KBM-7 (cell line): ENCODE data around the gene SCN8A.
"Not testable (repeated sequence)": the region's sequence is repeated elsewhere in the genome, so short reads cannot be mapped to it uniquely, and the experiment has no call there.

Experiments
- DNase-seq: peaks from one replicate; pipeline ENCODE4 v3.0.0-alpha.2; 2015
- in situ Hi-C: fragments of 300-500 bp; cut with MboI; formaldehyde crosslinking; loops from 2 replicates; pipeline ENCODE4 v1.14.3; 2020; ENCODE audit warnings: low sequenced_read_pairs, low pct_unique_long_range_greater_than_20kb, mixed read lengths

Gene SCN8A

DNA sequence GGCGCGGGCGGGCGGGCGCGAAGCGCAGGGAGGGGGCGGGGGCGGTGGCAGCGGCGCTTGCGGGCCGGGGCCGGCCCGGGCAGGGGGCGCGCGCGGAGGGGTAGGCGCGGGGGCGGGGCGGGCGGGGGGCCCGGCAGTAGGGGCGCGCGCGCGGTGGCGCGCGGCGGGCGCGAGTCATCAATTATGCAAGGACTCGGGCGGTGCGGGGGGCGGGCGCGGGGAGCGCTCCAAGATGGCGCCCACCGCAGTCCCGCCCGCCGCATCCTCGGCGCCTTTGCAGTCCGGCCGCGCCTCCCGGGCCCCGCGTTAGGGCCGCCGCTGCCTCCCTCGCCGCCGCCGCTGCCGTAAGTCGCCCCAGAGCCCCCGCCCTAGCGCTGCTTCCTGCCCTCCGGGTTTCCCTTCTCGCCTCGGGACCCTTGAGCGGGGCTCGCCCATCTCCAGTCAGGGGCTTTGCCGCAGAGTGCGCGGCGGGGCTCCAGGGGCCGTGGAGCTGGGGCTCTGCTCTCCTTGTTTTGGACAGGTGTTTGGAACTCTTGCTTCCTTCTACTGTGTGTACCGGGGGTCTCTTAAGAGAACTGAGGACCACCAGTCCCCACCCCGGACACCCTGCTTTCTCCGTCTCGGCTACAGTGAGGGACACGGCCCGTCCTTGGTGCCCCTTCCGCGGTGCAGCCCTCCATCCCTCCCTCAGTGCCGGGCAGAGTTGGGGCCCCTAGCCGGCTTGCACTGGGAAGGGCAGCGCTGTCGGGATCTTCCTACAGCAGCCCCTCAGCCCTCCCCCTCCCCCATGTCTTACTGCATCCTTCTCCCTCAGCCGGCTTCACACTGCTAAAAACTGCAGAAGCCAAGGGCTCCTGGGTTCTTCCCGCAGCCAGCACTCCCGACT, at the start of gene SCN8A:
Gene SCN8A (plus strand): TSS at position 218 of the 886 bp plus-strand sequence. CDS start 71,585 bp downstream, outside the sequence.
- in situ Hi-C loops = no loop called here
- peak; percentile 23 for DNase-seq

- in situ Hi-C loops = no loop called here
- no peak for DNase-seq
These were observed 44.9 kb upstream of the SCN8A start for GRCh38 chr12:51546097-51546496.

- in situ Hi-C loops = no loop called here
- DNase-seq = no peak
These were observed 43.4 kb upstream of the SCN8A start for GRCh38 chr12:51547606-51548005.

DNA sequence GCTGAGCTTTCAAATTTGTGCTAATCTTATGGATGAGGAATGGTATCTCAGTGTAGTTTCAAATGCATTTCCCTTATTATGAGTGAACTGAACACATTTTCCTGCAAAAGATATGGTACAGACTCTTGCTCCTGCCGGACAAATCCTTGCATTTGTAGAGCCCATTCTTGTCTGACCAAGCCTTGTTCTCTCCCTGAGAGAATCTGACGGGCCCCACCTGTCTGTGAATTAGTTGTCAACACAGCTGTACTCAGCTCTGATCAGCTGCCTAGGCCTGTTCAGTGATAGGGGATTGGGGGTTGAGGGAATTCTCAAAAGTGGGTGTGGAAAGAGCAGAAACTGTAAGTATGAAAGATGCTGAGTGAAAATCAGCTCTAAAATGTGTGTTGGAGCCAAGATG, 42.8 kb upstream of the SCN8A start:
- in situ Hi-C loops = no loop called here
- no peak for DNase-seq

GRCh38 chr12:51549637-51550036, 41.4 kb upstream of the SCN8A start:
- no peak for DNase-seq
- in situ Hi-C loops = no loop called here

- DNase-seq, in situ Hi-C loops: not testable (repeated sequence)
These were observed 22.6 kb upstream of the SCN8A start for GRCh38 chr12:51568271-51569032.

DNA sequence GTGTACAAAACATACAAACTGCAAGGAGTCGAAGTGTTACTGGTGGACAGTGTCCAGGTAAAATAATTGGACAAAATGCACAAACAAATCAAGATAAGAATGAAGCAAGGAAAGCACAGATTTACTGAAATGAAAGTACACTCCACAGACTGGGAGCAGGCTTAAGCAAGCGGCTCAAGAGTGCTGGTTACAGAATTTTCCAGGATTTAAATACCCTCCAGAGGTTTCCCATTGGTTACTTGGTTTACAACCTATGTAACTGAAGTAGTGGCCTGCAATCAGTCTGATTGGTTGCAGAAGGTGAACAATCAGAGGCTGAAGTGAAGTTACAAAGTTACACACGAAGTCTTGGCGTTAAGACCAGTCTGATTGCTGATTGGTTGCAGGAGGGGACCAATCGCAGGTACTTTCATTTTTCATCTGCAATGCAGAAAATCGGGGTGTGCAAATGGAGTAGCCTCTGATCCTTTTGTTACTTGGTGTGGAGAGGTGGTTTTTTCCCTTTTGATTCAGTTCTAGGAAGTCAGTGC, 11.6 kb upstream of the SCN8A start:
- no peak for DNase-seq
- in situ Hi-C loops = no loop called here

DNA sequence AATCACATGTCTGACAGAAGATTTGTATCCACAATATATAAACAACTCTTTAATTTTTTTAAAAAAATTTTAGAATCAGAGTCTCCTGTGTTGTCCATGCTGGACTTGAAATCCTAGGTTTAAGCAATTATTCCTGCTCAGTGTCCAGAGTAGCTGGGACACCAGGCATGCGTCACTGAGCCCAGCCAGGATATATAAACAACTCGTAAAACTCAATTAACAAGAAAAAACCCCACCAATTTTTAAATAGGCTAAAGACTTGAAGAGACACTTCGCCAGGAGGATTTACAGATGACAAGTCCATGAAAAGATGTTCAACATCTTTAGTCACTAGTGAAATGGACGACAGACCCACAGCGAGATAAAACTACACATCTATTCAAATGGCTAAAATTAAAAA, 2.0 kb upstream of the SCN8A start:
- in situ Hi-C loops = no loop called here

DNA sequence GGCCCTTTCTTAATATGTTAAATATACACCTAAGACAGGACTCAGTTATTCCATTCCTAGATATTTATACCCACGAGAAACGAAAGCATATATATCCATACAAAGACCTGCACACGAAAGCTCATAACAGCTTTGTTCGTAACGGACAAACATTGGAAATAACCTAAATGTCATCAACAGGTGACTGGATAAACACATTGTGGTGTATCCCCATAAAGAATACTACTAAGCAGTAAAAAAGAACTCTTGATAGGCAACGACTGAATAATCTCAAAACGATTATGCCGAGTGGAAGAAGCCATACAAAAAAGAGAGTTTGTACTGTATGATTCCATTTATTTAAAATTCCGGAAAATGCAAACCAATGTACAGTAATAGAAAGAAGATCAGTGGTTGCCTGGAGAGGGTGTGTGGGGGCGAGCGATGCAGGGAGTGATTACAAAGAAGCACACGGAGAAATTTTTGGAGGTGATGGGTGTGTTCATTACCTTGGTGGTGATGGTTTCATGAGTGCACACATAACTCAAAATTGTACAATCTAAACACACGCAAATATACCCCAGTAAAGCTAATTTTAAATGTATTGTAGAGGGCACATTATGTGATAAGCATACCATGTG, 1.4 kb upstream of the SCN8A start:
- no peak for DNase-seq
- in situ Hi-C loops = no loop called here

More for the DNA sequence above, 2.0 kb upstream of the SCN8A start:
- DNase-seq = no peak

GRCh38 chr12:51590347-51591015, 552 bp upstream of the SCN8A start:
- in situ Hi-C loops = no loop called here
- peak; percentile 81 for DNase-seq

DNA sequence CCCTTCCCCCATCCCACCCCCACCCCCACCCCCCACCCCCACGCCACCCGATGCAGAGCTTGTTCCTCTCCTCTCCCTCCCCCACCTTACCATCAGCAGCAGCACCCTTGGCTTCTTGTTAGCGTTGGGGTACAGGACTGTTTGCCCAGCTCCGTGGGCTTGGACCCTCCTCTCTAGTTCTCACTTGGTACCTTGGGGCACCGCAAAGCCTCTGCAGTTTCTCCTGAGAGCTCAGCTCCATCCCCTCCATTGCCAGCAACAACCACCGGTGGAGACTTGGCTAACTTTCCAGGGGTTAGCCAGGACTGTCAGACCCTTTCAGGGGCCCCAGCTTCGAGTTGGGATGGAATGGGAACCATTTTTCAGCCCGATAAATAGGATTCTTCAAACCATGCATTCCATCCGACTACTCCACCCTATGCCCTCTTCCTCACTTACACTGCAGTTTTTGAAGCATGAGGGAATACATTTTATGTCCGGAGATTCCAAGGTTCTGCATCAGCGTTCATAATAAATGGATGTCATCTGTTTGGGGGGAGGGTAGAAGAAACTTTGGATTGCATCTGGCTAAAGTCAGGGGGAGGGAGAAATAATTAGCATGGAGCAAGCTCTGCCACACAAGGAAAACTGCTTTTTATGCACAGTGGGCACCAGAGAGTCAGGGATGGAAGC, 1.1 kb downstream of the SCN8A start:
- no peak for DNase-seq
- in situ Hi-C loops = no loop called here

GRCh38 chr12:51593021-51593420, 2.0 kb downstream of the SCN8A start:
- in situ Hi-C loops = no loop called here
- DNase-seq = no peak

GRCh38 chr12:51593539-51593938, 2.5 kb downstream of the SCN8A start:
- in situ Hi-C loops = no loop called here
- DNase-seq = peak; percentile 51

- DNase-seq = no peak
- in situ Hi-C loops = no loop called here
These were observed 7.1 kb downstream of the SCN8A start for GRCh38 chr12:51598156-51598555.

- no peak for DNase-seq
- in situ Hi-C loops = no loop called here
These were observed 9.7 kb downstream of the SCN8A start for GRCh38 chr12:51600721-51601120.

DNA sequence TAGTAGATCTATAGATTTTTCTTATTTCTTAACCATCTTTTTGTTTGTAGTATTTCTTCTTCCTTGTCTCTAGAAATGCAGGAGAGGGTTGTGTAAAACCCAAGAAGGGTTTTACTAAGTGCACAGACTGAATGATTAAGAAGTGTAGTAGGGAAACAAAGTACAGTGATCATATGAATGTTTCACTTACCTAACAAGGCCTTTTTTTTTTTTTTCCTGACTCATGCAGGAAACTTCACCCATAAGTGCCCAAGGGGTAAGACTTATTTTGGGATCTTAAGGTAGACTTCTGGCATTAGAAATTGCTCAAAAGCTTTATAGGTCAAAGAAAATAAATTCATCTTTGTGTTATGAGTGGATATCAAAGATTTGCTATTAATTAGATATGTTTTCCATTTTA, 10.2 kb downstream of the SCN8A start:
- in situ Hi-C loops = no loop called here
- DNase-seq = no peak

- DNase-seq, in situ Hi-C loops: not testable (repeated sequence)
These were observed 14.9 kb downstream of the SCN8A start for GRCh38 chr12:51605896-51606295.

DNA sequence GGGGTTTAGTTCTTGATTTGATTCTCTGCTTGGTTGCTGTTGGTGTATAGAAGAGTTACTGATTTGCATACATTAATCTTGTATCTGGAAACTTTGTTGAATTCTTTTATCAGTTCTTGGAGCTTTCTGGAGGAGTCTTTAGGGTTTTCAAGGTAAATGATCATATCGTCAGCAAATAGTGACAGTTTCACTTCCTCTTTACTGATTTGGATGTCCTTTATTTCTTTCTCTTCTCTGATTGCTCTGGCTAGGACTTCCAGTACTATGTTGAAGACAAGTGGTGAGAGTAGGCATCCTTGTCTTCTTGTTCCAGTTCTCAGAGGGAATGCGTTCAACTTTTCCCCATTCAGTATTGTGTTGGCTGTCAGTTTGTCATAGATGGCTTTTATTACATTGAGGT, 16.2 kb downstream of the SCN8A start:
- in situ Hi-C loops, DNase-seq: not testable (repeated sequence)

- in situ Hi-C loops = no loop called here
- no peak for DNase-seq
These were observed 29.4 kb downstream of the SCN8A start for GRCh38 chr12:51620448-51620847.
